ENCODE results near the gene PTMS. TPM values are rescaled to one million over a fixed set of nuclear protein-coding genes. Genes with fewer than 3 reads are reported as not detected.

The PTMS gene
- total and polyA plus RNA-seq, 2 of the 13 experiments (the other 11 are each of a cell fraction or from before 2014, with no cell fraction given), result 40.5 to 82.4 TPM

DNA sequence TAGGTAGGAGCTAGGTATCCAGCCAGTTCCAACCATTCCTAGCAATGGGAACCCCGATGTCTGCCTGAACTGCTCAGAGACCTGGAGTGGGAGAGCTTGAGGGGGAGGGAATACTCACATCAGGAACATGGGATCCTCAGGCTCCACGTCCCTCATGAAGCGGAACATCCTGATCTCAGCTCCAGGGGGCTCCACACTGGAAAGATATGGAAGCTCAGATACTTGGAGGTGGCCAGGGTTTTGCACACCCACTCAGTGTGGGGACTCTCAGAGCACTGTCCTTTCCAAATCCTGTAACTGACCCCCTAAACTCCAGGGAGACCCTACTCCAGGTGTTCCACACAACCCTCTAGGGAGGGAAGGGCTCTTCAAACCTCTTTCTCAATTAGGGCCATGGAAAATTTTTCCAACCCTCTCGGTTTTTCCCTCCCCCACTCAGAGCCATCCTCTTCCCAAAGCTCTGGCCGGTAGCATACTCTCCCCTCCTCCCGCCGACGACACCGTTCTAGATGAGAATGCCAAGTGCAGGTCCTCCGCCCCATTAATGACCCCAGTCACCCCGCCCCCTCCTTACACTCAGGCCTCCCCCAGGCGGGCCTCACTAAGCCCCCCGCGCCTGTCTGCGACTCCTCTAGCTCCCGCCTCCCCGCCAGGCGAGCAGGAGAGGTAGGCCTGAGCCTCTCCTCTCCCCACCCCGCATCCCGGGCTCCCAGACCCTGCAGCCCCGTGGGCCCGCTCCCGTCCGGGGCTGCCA, 13.8 kb upstream of the PTMS start (continued):
- 0 out of 2 replicates have a peak, but pooled peaks have one; percentile 20 for TF ChIP-seq RAD21 (CRISPR knock-in tag; IDR thresholded peaks at IDR 0.05)
- TF ChIP-seq, protein P1, sequence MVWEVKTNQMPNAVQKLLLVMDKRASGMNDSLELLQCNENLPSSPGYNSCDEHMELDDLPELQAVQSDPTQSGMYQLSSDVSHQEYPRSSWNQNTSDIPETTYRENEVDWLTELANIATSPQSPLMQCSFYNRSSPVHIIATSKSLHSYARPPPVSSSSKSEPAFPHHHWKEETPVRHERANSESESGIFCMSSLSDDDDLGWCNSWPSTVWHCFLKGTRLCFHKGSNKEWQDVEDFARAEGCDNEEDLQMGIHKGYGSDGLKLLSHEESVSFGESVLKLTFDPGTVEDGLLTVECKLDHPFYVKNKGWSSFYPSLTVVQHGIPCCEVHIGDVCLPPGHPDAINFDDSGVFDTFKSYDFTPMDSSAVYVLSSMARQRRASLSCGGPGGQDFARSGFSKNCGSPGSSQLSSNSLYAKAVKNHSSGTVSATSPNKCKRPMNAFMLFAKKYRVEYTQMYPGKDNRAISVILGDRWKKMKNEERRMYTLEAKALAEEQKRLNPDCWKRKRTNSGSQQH (CRISPR knock-in tag; IDR thresholded peaks at IDR 0.05; ENCODE audit: low read depth), result 0 out of 2 replicates have a peak, but pooled peaks have one; percentile 60
- TF ChIP-seq KDM1A (CRISPR knock-in tag; IDR thresholded peaks at IDR 0.05), result no peak
- TF ChIP-seq KLF12 (CRISPR knock-in tag; IDR thresholded peaks at IDR 0.05; ENCODE audit: borderline replicate concordance), result no peak
- TF ChIP-seq PHF20 (CRISPR knock-in tag; IDR thresholded peaks at IDR 0.05), result no peak
- TF ChIP-seq, protein P2, sequence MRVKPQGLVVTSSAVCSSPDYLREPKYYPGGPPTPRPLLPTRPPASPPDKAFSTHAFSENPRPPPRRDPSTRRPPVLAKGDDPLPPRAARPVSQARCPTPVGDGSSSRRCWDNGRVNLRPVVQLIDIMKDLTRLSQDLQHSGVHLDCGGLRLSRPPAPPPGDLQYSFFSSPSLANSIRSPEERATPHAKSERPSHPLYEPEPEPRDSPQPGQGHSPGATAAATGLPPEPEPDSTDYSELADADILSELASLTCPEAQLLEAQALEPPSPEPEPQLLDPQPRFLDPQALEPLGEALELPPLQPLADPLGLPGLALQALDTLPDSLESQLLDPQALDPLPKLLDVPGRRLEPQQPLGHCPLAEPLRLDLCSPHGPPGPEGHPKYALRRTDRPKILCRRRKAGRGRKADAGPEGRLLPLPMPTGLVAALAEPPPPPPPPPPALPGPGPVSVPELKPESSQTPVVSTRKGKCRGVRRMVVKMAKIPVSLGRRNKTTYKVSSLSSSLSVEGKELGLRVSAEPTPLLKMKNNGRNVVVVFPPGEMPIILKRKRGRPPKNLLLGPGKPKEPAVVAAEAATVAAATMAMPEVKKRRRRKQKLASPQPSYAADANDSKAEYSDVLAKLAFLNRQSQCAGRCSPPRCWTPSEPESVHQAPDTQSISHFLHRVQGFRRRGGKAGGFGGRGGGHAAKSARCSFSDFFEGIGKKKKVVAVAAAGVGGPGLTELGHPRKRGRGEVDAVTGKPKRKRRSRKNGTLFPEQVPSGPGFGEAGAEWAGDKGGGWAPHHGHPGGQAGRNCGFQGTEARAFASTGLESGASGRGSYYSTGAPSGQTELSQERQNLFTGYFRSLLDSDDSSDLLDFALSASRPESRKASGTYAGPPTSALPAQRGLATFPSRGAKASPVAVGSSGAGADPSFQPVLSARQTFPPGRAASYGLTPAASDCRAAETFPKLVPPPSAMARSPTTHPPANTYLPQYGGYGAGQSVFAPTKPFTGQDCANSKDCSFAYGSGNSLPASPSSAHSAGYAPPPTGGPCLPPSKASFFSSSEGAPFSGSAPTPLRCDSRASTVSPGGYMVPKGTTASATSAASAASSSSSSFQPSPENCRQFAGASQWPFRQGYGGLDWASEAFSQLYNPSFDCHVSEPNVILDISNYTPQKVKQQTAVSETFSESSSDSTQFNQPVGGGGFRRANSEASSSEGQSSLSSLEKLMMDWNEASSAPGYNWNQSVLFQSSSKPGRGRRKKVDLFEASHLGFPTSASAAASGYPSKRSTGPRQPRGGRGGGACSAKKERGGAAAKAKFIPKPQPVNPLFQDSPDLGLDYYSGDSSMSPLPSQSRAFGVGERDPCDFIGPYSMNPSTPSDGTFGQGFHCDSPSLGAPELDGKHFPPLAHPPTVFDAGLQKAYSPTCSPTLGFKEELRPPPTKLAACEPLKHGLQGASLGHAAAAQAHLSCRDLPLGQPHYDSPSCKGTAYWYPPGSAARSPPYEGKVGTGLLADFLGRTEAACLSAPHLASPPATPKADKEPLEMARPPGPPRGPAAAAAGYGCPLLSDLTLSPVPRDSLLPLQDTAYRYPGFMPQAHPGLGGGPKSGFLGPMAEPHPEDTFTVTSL (CRISPR knock-in tag; IDR thresholded peaks at IDR 0.05; ENCODE audit: borderline replicate concordance), result peak; percentile 25; the same call in 1 of the 2 replicates
- no peak for TF ChIP-seq GTF2F1 (IDR thresholded peaks at IDR 0.05; ENCODE audit: low read length)
- TF ChIP-seq, protein P3, sequence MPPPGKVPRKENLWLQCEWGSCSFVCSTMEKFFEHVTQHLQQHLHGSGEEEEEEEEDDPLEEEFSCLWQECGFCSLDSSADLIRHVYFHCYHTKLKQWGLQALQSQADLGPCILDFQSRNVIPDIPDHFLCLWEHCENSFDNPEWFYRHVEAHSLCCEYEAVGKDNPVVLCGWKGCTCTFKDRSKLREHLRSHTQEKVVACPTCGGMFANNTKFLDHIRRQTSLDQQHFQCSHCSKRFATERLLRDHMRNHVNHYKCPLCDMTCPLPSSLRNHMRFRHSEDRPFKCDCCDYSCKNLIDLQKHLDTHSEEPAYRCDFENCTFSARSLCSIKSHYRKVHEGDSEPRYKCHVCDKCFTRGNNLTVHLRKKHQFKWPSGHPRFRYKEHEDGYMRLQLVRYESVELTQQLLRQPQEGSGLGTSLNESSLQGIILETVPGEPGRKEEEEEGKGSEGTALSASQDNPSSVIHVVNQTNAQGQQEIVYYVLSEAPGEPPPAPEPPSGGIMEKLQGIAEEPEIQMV (CRISPR knock-in tag; IDR thresholded peaks at IDR 0.05; ENCODE audit: low read depth), result no peak
- no peak for TF ChIP-seq IKZF4 (CRISPR knock-in tag; IDR thresholded peaks at IDR 0.05; ENCODE audit: borderline replicate concordance, low read depth, not compliant biosample characterization)

Data from HepG2 (cell line).